ENCODE data around the gene CARNS1.
"Not testable (repeated sequence)": the region's sequence is repeated elsewhere in the genome, so short reads cannot be mapped to it uniquely, and the experiment has no call there.

Gene CARNS1

GRCh38 chr11:67397986-67398660 is 17.4 kb upstream of the CARNS1 start:
- DNase-seq, result no peak

GRCh38 chr11:67398661-67399563 is 16.6 kb upstream of the CARNS1 start:
- DNase-seq, result no peak

DNA sequence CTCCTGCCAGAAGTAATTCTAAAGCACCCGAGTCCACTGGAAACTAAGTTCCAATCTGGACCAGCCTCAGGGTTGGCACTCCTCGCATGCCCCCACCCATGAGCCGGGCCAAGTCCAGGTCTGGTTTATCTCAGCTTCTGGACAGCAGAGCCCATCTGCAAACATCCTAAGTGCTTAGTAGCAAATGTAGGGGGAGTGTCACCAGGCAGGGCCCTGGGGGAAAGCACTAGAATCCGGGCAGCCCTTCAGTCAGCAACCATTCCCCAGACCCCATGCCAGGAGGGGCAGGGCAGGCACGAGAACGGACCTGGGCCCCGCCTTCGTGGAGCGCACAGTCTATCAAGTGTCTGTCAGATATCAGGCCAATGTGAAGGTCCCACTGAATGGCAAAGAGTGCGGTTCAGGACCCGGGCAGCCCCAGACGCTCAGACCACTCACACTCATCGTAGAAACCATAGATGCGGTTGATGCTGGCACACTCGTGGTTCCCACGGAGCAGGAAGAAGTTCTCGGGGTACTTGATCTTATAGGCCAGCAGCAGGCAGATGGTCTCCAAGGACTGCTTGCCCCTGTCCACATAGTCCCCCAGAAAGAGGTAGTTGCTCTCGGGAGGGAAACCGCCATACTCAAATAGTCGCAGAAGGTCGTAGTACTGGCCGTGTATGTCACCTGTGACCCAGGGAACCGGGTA is 15.1 kb upstream of the CARNS1 start:
- no peak for DNase-seq

- DNase-seq, result no peak
Measured at GRCh38 chr11:67400942-67401494, 14.5 kb upstream of the CARNS1 start.

- peak; percentile 37 for DNase-seq
Measured at GRCh38 chr11:67401495-67402191, 13.8 kb upstream of the CARNS1 start, which contains the start of gene PPP1CA. TSS of gene PPP1CA (minus strand) at chr11:67401858. CDS start at chr11:67401782, 76 bp downstream.

- DNase-seq, result not testable (repeated sequence)
Measured at GRCh38 chr11:67402192-67402839, 13.2 kb upstream of the CARNS1 start.

DNA sequence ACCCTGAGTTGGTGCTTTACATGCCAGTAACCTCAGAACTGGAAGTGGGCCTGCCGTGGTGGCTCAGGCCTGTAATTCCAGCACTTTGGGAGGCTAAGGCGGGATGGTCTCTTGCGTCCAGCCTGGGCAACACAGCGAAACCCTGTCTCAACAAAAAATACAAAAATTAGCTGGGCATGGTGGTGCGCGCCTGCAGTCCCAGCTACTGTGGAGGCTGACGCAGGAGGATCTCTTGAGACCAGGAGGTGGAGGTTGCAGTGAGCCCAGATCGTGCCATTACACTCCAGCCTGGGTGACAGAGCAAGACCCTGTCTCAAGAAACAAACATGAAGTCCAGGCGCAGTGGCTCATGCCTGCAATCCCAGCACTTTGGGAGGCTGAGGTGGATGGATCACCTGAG is 12.4 kb upstream of the CARNS1 start:
- not testable (repeated sequence) for DNase-seq

GRCh38 chr11:67404515-67405195 is 10.8 kb upstream of the CARNS1 start:
- DNase-seq, result no peak

- no peak for DNase-seq
Measured at GRCh38 chr11:67405196-67405567, 10.3 kb upstream of the CARNS1 start.

DNA sequence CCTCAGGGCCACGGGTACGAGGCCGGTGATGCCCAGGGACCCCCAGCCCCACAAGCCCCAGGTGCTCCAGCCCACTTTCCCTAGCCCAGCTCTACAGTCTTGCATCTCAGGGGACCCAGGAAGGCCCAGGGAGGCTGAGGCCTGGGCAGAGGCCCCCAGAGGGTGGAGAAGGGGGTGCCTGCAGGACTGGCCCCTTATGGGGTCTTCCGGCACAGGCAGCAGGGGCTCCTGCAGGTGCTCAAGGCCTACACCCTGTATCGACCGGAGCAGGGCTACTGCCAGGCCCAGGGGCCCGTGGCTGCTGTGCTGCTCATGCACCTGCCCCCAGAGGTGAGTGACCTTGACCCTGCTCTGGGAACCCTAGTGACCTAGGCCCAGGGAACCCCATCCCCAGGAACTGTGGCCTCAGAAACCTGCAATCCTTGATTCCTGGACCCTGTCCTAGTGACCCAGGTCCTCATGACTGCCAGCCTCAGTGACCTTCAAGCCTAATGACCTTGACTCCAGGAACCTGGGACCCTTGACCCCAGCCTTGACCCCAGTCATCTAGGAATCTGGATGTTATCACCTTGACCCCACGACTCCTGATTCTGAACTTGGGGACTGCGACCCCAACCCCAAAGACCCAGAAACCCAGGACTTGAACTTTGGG is 9.7 kb upstream of the CARNS1 start:
- DNase-seq, result no peak

DNA sequence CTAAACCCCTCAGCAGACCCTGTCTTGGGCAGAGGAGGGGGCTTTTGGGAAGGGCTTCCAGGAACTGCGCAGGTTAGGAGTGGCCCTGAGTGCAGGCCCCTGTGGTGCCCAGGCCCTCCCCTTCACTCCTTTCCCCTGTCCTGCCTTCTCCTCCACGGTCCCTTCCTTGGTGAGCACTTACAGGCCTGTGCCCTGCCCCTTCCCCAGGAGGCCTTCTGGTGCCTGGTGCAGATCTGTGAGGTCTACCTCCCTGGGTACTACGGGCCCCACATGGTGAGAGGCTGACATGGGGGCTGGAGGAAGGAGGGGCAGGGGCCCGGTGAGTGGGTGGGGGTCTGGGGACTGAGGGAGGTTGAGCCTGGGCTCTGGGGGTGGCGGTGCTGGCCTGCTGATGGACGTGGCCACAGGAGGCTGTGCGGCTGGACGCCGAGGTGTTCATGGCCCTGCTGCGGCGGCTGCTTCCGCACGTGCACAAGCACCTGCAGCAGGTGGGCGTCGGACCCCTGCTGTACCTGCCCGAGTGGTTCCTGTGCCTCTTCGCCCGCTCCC is 9.0 kb upstream of the CARNS1 start:
- no peak for DNase-seq

DNA sequence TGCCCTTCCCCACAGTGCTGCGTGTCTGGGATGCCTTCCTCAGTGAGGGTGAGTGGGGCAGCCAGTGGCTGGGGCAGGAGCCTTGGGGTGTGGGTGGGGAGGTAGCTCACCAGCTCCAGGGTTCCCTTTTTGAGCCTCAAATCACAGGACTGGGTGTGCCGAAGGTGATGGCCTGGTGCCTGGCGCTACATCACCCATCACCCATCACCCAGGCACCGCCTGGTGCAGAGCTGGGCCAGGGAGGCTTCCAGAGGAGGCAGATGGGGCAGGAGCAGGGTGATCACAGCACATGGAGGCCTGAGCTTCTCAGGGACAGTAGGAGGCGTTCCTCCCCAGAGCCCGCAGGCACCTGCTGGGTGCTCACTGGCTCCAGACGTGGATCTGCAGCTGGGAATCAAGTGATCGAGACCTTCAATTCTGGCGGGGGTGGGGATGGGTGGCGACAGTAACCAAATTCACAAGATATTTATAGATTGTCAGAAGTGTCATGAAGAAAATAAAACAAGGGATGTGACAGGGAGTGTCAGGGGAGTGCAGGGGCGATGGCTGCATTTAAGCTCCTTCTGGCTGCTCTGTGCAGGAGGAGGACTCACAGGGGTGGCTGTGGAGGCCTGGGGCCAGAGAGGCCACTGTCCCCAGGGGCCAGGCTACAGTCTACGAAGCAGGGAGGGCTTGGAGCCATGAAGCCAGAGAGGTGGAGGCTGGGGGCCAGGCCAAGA is 8.3 kb upstream of the CARNS1 start:
- DNase-seq, result no peak

DNA sequence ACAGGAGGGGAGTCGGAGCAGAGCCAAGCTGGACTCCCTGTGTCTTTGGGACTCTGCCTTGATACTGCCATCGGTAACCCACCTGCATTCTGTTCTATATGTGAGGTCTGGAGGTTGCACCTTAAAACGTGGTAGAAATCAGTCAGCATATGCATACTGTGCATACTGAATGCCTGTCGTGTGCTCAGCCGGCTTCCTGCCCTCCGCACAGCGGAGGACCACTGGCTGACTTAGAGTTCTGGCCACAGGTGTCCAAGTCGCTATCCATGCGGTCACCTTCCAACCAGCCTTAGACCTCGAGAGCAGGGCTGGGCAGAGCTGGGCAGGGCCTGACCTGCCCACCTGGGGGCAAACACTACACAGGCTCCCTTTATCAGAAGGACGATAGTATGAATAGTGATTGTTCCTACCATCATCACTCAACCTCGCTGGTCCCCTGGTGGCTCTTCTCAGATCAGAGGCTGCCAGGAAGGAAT is 7.8 kb upstream of the CARNS1 start:
- no peak for DNase-seq

DNA sequence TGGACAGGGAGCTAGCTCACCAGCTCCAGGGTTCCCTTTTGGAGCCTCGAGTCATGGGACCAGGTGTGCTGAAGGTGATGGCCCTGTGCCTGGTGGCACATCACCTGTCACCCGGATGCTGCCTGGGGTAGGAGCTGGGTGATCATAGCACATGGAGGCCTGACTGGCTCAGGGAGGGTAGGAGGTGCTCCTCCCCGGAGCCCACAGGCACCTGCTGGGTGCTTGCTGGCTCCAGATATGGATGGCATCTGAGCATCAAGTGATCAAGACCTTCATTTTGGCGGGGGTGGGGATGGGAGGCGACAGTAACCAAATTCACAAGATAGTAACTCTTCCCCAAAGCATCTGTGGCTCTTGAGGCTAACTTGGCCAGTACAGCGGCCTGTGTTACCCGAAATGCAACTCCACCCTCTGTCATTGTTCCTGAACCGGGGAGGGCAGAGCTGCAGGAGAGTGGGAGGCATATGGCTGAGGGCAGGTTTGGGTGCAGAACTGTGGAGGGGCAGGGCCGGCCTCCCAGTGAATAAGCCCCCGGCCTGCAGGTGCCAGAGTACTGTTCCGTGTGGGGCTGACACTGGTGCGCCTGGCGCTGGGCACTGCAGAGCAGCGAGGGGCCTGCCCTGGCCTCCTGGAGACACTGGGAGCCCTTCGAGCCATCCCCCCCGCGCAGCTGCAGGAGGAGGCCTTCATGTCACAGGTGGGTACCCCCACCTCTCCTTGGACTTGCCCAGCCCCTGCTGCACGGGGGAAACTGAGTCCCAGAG is 6.9 kb upstream of the CARNS1 start:
- DNase-seq, result no peak

DNA sequence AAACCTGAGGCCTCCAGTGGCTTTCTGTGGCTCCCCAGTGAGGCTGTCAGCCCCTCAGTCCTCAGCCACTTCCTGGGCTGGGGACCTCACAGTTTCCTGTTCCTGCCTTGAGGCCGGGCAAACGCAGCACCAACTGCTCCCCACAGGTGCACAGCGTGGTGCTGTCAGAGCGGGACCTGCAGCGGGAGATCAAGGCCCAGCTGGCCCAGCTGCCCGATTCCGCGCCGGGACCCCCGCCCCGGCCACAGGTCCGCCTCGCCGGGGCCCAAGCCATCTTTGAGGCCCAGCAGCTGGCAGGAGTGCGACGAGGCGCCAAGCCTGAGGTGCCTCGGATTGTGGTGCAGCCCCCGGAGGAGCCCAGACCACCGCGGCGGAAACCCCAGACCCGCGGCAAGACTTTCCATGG is 6.2 kb upstream of the CARNS1 start:
- DNase-seq, result no peak

DNA sequence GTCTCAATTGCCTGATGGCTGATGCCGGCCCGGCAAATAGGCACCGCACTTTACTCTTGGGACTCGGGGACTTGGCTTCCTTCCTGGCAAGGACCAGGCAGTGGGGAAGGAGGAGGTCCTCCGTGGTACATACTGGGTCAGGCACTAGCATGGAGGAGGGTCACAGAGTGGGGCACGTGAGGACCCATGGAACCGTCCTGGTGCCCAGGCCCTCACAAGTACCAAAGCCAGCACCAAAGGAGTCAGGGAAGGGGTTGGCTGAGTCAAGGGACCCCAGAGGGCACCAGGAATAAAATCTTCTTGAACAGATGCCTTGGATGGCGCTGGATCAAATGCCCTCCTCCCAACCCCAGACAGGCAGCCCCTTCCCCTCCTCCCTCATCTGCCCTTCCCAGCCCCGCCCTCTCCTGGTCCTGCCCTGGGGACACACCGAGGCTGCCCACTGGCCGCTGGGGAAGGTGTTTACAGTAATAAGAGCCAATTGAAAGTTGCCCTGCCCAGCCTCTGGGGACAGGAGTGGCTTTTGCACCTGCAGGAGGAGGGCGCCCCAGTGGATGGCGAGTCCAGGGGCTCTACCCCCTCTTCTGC is 5.6 kb upstream of the CARNS1 start:
- no peak for DNase-seq

DNA sequence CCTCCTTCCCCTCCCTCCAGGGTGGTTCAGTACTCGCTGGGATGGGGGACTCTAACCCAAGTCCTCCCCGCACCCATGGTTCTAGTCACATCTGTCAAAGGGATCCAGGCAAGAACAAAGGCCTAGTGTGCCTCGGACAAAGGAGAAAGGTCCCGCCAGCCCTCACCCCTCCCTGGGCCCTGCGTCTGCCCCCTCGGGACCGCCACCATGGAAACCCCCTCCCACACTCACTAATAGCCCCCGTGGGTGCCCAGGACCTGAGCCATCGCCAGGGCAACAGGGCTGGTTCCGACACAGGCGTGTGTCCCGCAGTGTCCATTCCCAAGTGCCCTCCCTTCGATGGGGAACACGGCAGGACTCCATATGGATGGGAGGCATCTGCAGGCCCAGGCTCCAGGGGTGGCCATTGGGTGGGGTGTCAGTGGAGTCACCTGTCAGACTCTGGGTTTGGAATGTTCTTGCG is 5.1 kb upstream of the CARNS1 start:
- no peak for DNase-seq

- DNase-seq, result no peak
Measured at GRCh38 chr11:67410984-67411784, 4.3 kb upstream of the CARNS1 start.
